Loucy (cell line): Measurements from ENCODE around the gene ANKRD34A.
A peak's percentile ranks its signal among the peaks of the same experiment; 100 is the strongest.

ENCODE experiments used
- H2AFZ ChIP-seq: fragments of 200-600 bp; sonication (generic); 2 replicates; pipeline ENCODE4 v1.6.0; 2016; ENCODE audit warnings: antibody characterized with exemption, mild to moderate bottlenecking, low read length, moderate library complexity
- H3F3A ChIP-seq: fragments of 200-600 bp; 2 replicates; pipeline ENCODE4 v1.6.0; 2016; ENCODE audit warnings: antibody characterized with exemption, low read depth, mild to moderate bottlenecking
- H3K27me3 ChIP-seq: fragments of 200-600 bp; sonication (generic); 2 replicates; pipeline ENCODE4 v1.6.1; 2014; ENCODE audit warnings: low read length, mild to moderate bottlenecking; ENCODE audit not compliant: insufficient read depth, poor library complexity, severe bottlenecking
- H3K36me3 ChIP-seq: fragments of 200-600 bp; sonication (generic); 2 replicates; pipeline ENCODE4 v1.6.1; 2016; ENCODE audit warnings: low read length; ENCODE audit not compliant: insufficient read depth
- H3K4me1 ChIP-seq: fragments of 200-600 bp; sonication (generic); 2 replicates; pipeline ENCODE4 v1.5.1; 2014; ENCODE audit warnings: low read length, mild to moderate bottlenecking; ENCODE audit not compliant: insufficient read depth, poor library complexity, severe bottlenecking
- H3K4me2 ChIP-seq: fragments of 200-600 bp; sonication (generic); 2 replicates; pipeline ENCODE4 v1.6.0; 2014; ENCODE audit warnings: antibody characterized with exemption, low read length, low read depth, mild to moderate bottlenecking; ENCODE audit not compliant: poor library complexity, severe bottlenecking
- H3K4me3 ChIP-seq: fragments of 200-600 bp; sonication (generic); 2 replicates; pipeline ENCODE4 v1.5.1; 2014; ENCODE audit warnings: low read length, mild to moderate bottlenecking, mixed read lengths; ENCODE audit not compliant: poor library complexity, severe bottlenecking
- H3K79me2 ChIP-seq: fragments of 200-600 bp; sonication (generic); 2 replicates; pipeline ENCODE4 v1.6.1; 2014; ENCODE audit warnings: low read length; ENCODE audit not compliant: insufficient read depth
- H3K9ac ChIP-seq: fragments of 200-600 bp; sonication (generic); 2 replicates; pipeline ENCODE4 v1.6.0; 2014; ENCODE audit warnings: mild to moderate bottlenecking, low read depth, low read length, moderate library complexity; ENCODE audit not compliant: poor library complexity, severe bottlenecking
- H3K9me2 ChIP-seq: fragments of 200-600 bp; sonication (generic); replicated peaks from 2 replicates; pipeline ENCODE4 v1.6.1; 2016; ENCODE audit warnings: low read depth, low read length, mixed read lengths
- H3K9me3 ChIP-seq: fragments of 200-600 bp; sonication (generic); 2 replicates; pipeline ENCODE4 v1.6.1; 2014; ENCODE audit warnings: mild to moderate bottlenecking, antibody characterized with exemption, low read length, low read depth; ENCODE audit not compliant: insufficient read depth
- H4K20me1 ChIP-seq: fragments of 200-600 bp; sonication (generic); 2 replicates; pipeline ENCODE4 v1.6.0; 2014; ENCODE audit warnings: antibody characterized with exemption, low read length, mild to moderate bottlenecking; ENCODE audit not compliant: insufficient read depth, poor library complexity, severe bottlenecking
- EZH2phosphoT487 ChIP-seq: fragments of 200-600 bp; IDR thresholded peaks from 2 replicates; pipeline ENCODE4 v1.6.1; 2018; ENCODE audit warnings: antibody characterized with exemption, mild to moderate bottlenecking, moderate library complexity, borderline replicate concordance
- TF ChIP-seq, protein P1 (sequence below): fragments of 200-600 bp; sonication (generic); conservative IDR thresholded peaks from 2 replicates; pipeline ENCODE4 v1.5.1; 2014; ENCODE audit warnings: mild to moderate bottlenecking, antibody characterized with exemption, low read length

ANKRD34A gene

GRCh38 chr1:145956361-145956760 is 8.0 kb downstream of the ANKRD34A start:
- peaks cover 20% of the 10 kb centered on the region for H4K20me1 ChIP-seq
- peak overlapping the region; percentile 79 for H3K4me3 ChIP-seq
- no peaks in the 10 kb centered on the region for H3K27me3 ChIP-seq
- H3K36me3 ChIP-seq = no peaks in the 10 kb centered on the region
- H2AFZ ChIP-seq = no peak overlapping the region
- H3K9me3 ChIP-seq = no peaks in the 10 kb centered on the region
- peaks cover 68% of the 10 kb centered on the region for H3K4me1 ChIP-seq
- H3K79me2 ChIP-seq = peaks cover 74% of the 10 kb centered on the region
- no peaks in the 10 kb centered on the region for H3K9me2 ChIP-seq
- TF ChIP-seq EZH2phosphoT487 = no peak
- TF ChIP-seq, protein P1, sequence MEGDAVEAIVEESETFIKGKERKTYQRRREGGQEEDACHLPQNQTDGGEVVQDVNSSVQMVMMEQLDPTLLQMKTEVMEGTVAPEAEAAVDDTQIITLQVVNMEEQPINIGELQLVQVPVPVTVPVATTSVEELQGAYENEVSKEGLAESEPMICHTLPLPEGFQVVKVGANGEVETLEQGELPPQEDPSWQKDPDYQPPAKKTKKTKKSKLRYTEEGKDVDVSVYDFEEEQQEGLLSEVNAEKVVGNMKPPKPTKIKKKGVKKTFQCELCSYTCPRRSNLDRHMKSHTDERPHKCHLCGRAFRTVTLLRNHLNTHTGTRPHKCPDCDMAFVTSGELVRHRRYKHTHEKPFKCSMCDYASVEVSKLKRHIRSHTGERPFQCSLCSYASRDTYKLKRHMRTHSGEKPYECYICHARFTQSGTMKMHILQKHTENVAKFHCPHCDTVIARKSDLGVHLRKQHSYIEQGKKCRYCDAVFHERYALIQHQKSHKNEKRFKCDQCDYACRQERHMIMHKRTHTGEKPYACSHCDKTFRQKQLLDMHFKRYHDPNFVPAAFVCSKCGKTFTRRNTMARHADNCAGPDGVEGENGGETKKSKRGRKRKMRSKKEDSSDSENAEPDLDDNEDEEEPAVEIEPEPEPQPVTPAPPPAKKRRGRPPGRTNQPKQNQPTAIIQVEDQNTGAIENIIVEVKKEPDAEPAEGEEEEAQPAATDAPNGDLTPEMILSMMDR = no peak
- H3K4me2 ChIP-seq = peak overlapping the region; percentile 91
- peak overlapping the region; percentile 79 for H3K9ac ChIP-seq
- H3F3A ChIP-seq = no peaks in the 10 kb centered on the region

- Histone ChIP-seq H3K9ac (peak overlapping the region; percentile 79), H3K27me3 (no peaks in the 10 kb centered on the region), H2AFZ (no peak overlapping the region), H3F3A (no peaks in the 10 kb centered on the region), H3K9me2 (no peaks in the 10 kb centered on the region), H3K9me3 (no peaks in the 10 kb centered on the region), H3K4me2 (peak overlapping the region; percentile 91), H4K20me1 (peaks cover 21% of the 10 kb centered on the region), H3K4me1 (peaks cover 77% of the 10 kb centered on the region), H3K36me3 (no peaks in the 10 kb centered on the region), H3K4me3 (peak overlapping the region; percentile 79), H3K79me2 (peaks cover 78% of the 10 kb centered on the region)
- TF ChIP-seq, protein P1 = no peak
- no peak for TF ChIP-seq EZH2phosphoT487
These were observed 8.9 kb downstream of the ANKRD34A start for GRCh38 chr1:145955436-145955835.

DNA sequence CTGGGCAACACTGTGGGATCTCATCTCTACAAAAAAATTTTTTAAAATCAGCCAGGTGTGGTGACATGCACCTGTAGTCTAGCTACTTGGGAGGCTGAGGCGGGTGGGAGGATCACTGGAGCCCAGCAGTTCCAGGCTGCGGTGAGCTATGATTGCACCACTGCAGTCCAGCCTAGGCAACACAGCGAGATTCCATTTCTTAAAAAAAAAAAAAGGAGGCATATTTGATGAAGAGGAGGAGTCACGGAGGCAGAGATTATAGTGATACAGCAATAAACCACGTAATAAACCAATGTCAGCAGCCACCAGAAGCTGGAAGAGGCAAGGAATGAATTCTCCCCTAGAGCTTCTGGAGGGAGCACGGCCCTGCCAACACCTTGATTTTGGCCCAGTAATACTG is 10.5 kb downstream of the ANKRD34A start:
- peaks cover 70% of the 10 kb centered on the region for H3K4me1 ChIP-seq
- no peaks in the 10 kb centered on the region for H3K9me2 ChIP-seq
- peaks cover 21% of the 10 kb centered on the region for H4K20me1 ChIP-seq
- H2AFZ ChIP-seq = no peak overlapping the region
- H3K27me3 ChIP-seq = no peaks in the 10 kb centered on the region
- peak overlapping the region; percentile 91 for H3K4me2 ChIP-seq
- H3K36me3 ChIP-seq = no peaks in the 10 kb centered on the region
- TF ChIP-seq, protein P1 = no peak
- peak overlapping the region; percentile 79 for H3K9ac ChIP-seq
- peak overlapping the region; percentile 79 for H3K4me3 ChIP-seq
- H3K9me3 ChIP-seq = no peaks in the 10 kb centered on the region
- peaks cover 79% of the 10 kb centered on the region for H3K79me2 ChIP-seq
- H3F3A ChIP-seq = no peaks in the 10 kb centered on the region
